Activated CD8-positive, alpha-beta memory T cell treated with anti-CD3 and anti-CD28 coated beads, Interleukin-2, amount 50 U/mL, for 48 hours (primary cell): ENCODE results near the gene PLPPR1.

Source experiments
- DNase-seq: peaks from one replicate; pipeline ENCODE4 v3.0.0-alpha.2; 2020

The PLPPR1 gene

GRCh38 chr9:101354765-101355708 is 326.5 kb downstream of the PLPPR1 start:
- no peak for DNase-seq

DNA sequence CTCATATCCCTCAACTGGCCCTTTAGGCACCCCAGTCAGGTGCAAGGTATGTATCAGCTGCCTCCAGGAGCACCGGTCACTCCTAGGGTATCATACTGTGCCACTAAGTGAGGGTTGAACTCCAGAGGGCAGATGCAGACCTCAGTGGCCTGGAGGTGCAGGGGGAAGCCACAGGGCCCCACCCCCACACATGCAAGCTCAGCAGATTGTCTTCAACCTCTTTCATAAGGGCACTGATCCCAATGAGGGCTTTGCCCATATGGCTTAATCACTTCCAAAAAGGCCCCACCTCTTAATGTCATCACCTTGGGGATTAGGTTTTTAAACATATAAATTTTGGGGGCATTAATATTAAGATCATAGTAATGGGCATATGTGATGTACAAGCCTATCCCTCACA is 328.1 kb downstream of the PLPPR1 start:
- DNase-seq: no peak

DNA sequence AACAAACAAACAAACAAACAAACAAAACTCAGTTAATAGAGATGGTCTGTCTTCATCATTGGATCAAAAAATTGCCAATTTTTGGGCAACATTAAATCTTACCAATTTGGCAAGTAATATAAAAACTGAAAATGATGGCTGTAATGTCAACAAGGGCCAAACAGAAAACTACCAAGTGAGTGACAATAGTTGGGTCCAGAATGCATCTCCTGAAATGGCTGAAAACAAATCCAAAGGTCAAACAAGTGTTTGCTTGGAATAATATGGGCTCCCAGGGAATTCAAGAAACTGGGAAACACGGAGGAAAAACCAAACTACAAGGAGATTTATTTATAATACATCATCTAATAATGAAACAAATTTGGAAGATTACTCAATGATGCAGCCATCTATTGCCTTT is 331.2 kb downstream of the PLPPR1 start:
- DNase-seq: no peak

- no peak for DNase-seq
Measured at GRCh38 chr9:101360647-101361046, 332.1 kb downstream of the PLPPR1 start.

- DNase-seq: no peak
Measured at GRCh38 chr9:101362450-101362849, 333.9 kb downstream of the PLPPR1 start.

DNA sequence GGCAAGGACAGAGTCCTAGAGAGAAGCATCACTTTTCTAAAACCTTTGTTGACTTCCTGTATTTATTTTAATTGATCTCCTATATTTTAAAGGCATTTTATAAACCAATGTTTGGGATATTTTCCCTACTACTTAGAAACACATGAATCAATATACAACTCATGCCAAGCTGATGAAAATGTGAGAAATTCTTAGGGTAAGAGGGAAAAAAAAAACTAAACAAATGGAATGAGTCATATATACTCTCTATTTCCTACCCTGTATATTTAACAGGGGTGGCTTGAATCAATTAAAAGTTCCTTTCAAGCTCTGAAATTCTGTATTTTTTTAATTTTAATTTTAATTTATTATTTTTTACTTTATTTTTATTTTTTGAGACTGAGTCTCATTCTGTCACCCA is 336.7 kb downstream of the PLPPR1 start:
- no peak for DNase-seq

DNA sequence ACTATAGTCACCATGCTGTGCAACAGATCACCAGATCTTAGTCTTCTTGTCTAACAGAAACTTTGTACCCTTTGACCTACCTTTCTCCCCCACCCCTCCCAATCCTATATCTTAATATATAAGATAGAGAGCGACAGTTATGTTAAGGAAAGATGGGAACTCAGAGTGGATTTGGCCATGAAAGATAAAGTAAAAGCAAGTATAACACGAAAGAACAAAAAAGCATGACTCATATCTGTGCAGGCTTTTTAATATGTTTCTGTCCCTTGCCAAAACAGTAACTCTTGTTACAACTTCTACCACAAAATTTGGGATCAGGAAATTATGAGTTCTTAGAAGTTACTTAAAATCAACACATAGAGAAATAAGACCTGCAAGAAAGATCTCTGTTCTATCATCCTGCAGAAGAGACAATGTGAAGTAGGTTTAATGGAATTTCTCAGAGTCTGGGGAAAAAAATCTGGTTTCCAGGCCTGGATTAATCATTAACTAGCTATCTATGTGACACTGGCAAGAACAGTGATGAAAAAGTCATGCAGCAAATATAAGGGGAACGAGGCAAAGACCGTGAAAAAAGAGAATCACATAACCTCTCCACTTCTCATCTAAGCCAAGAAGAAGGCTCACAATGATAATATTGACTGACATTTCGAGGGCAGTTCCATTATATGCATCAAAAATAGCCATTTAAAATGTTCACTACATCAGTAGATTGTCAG is 337.7 kb downstream of the PLPPR1 start:
- no peak for DNase-seq

DNA sequence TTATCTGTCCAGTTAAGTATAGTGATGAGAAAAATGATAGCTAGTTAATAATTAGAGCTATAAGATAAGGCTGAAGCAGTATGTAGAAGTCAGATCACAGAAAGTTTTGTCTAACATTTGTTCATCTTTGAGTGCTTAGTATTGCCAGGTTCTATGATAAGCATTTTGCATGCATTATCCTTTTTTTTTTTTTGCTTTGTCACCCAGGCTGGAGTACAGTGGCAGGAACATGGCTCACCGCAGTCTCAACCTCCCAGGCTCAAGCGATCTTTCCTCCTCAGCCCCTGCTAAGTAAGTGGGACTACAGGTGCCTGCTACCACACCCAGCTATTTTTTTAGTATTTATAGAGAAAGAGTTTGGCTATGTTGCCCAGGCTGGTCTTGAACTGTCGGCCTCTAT is 338.8 kb downstream of the PLPPR1 start:
- no peak for DNase-seq

DNA sequence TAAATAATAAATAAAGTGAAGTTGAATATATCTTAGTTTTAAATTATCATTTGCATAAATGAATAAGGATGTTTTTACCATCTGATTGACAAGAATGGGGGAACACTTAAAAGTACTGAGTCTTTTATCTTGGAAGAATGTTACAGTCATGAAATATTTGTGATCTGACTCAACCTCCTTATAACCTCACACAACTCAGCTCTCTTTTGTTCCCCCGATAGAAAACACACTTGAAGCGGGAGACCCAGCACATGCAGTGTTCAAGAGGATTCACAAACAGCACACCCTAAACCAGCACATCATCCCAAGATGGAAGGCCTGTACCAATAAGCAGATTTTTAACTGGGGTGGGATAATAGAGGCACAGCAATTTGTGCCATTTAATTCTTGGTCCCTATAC is 340.8 kb downstream of the PLPPR1 start:
- no peak for DNase-seq

GRCh38 chr9:101369884-101370531 is 341.5 kb downstream of the PLPPR1 start:
- no peak for DNase-seq

DNA sequence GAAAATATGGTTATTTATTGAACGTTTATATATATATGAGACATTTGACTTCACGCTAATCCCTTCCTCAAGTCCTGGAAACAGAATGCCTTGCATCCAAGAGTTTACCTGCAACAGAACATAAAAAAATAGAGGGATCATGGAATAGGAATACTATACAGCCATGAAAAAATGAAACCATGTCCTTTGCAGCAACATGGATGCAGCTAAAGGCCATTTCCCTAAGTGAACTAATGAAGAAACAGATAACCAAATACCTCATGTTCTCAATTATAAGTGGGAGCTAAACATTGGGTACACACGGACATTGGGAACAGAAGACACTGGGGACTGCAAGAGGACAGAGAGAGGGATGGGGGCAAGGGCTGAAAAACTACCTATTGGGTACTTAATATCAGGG is 343.3 kb downstream of the PLPPR1 start:
- no peak for DNase-seq

DNA sequence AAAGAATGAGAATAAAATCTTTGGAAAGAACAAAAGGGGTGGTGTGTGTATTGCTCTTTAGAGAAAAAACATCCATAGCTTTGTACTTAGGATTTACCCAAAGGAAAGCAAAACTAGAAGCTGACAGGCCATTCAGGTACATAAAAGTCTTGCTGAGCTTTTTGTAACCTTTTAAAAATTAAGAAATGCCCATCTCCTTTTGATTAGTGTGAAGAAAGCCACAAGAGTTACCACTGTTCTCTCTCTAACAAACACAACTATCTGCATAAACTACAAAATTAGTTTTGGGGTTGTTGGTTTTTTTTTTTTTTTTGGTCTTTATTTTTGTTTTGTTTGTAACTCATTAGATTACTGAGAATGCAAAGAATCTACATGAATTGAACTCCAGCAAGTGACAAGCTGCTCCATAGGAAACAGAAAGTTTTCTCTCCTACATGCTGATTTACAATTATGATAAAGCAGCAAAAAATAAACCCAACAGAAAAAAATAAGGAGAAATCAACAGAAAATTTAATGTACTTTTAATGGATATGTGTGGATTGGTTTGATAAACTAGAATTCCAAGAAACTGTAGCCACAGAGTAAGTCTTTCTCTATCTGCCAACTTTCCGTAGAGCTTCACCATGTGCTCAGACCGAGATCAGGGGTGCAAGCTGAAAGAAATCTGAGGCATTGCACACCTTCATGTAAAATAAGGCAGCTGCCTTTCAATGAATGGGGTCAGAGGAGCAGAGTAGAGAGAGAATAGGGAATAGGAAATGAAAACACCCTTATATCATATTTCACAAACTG is 344.0 kb downstream of the PLPPR1 start:
- no peak for DNase-seq
